Kidney capillary endothelial cell (primary cell): ENCODE data around the gene SQSTM1.

Experiments
- DNase-seq: peaks from one replicate; pipeline ENCODE4 v3.0.0-alpha.2; 2018; ENCODE audit warnings: low spot score

SQSTM1 gene

DNA sequence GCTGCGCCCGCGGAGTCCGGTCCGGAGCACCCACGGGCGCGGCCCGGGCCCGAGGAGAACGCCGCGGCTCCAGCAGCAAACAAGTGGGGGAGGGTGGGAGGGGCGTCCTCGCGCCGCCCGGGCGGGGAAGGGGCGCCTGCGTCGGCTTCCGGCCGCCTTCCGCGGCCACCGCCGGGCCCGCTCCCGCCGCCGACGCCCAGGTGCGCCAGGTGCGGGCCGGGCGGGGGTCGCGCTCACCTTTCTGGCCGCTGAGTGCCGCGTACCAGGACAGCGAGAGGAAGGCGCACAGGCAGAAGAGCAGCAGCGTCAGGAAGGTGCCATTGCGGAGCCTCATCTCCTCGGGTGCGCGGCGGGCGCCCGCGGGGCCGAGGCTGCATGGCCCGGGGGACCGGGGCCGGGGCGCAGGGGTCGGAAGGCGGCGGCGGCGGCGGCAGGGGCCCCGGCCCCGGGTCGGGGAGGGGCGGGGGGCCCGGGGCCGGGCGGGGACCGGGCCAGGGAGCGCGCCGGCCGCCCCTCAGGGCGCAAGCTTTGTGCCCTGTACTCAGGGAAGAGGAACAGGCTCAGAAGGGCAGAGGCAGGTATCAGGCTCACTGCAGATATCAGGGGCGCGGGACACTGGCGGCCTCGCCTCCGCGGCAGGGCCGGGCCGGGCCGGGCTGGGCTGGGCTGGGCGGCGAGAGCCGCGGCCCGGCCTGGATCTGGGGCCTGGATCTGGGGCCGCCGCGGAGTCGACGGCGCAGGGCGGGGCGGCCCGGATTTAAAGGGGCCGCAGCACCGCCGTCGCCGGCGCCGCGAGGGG lies 14.3 kb upstream of the SQSTM1 start, which contains the start of gene MGAT4B:
Gene MGAT4B (minus strand): TSS at position 617 of the 799 bp plus-strand sequence. CDS start 283 bp downstream, at position 334.
- no peak for DNase-seq

DNA sequence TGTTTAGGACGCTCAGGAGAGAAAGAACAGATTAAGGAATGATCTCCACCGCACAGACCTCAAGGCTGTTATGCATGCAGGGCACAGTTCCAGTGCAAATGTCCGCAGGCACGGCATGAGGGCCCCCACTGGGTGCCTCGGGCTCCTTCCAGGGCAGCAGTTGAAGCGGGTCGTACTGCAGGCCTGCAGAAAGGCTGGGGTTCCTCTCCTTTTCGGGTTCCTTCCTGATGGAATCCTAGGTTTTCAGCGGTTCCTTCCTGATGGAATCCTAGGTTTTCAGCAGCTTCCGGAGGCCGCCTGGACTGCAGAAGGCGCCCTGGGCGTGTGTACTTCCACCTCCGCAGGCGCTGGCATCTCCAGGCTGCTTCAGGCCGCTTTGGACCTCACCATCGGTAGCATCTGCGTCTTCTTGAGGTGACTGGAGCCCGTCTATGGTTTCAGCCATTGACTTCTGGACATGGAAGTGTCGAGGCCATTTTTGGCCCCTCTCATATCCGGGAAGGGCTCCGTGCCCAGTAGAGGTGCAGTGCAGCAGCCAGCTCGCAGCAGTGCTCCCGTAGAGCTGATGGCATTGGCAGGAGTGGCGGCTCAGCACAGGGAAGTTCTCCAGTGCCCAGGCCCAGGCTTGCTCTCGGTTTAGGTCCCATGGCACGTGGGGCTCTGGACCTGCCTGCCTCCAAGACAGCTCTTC lies 8.4 kb upstream of the SQSTM1 start:
- DNase-seq, result no peak

DNA sequence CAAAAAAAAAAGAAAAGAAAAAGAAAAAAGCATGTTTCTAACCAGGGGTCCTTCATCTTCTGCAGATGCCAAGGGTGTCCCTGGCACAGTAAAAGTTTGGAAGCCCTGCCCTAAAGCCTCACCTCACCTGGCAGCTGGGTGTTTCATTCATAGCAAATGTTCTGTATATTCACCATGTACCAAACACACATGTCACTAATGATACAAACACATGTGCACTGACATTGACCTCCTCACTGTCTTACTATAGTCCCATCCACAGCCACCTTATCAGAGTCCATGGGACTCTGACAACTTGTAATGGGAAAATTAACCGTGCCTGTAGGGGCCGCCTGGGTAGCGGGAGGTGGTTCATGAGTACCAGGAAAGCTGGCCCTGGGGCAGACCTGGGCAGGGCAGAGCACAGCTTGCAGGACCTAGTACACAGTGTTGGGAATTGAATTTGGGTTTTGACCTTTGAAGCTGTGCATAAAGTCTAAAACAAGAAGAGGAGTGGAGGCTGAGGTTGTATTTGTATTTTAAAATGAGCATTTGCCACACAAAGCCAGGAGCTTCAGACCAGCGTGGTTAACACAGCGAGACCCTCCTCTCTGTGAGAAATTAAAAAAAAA lies 7.6 kb upstream of the SQSTM1 start:
- no peak for DNase-seq

DNA sequence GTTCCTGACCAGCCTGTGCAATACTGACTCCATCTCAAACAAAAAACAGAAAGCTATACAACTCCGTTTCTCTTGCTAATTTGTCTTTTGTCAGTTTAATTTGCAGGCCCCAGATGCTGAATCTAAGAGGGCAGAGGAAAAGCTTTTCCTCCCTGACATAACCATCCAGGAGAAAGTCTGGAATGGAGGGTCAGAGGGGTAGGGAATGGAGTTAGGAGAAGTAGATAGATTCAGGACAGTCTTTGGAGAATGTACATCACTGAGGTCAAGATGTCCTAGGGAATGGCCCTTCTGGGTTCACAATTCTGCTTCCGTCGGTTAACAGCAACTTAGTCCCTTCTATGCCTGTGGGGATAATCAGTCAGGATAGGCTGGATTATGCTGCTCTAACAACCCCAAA lies 6.6 kb upstream of the SQSTM1 start:
- DNase-seq, result no peak

DNA sequence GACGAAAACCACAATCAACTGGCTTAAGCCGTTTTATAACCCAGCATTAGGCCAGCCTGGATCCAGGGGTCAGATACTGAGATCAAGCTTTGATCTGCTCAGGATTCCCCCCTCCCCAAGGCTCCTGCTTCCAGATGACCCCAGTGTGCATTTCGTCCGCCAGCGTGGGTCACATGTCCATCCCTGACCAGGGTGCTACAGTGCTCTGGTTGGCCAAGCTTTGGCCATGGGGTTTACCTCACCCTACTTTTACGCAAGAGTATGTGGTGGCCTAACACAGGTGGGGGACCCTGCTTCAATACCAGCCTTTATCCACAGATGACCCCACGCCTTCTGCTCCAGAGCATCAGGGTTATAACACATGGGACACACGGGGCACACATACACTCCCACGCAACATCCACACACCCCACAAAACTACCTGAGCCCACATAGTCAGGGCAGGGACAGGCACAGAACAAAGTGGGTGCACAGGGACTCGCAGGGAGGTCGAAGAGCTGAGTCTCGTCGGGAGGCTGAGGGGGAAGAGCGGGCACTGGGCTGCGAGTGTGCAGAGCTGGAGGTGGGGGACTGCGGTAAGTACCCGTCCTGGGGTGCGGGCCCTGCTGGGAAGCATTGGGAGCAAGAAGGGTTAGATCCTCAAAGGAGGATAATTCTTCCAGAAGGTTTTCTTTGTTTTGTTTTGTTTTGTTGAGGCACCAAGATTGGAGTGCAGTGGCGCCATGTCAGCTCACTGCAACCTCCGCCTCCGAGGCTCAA lies 5.0 kb upstream of the SQSTM1 start:
- DNase-seq, result no peak

DNA sequence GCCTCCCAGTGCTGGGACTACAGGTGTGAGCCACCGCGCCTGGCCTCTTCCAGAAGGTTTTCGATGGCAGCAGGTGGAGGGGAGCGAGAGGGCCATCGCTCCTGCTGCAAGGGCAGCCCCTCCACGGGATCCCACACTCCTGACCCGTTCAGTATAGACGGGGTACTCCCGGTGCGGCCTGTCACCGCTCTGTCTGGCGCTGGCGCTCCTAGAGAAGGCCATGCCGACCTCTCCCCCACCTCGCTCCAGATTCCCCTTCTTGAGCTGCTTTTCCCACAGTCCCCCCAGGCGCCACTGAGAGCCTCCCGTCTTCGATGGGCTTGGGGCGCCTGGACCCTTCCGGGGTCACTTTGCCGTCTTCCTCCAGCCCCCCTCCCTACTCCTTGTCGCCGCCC lies 4.3 kb upstream of the SQSTM1 start:
- no peak for DNase-seq

DNA sequence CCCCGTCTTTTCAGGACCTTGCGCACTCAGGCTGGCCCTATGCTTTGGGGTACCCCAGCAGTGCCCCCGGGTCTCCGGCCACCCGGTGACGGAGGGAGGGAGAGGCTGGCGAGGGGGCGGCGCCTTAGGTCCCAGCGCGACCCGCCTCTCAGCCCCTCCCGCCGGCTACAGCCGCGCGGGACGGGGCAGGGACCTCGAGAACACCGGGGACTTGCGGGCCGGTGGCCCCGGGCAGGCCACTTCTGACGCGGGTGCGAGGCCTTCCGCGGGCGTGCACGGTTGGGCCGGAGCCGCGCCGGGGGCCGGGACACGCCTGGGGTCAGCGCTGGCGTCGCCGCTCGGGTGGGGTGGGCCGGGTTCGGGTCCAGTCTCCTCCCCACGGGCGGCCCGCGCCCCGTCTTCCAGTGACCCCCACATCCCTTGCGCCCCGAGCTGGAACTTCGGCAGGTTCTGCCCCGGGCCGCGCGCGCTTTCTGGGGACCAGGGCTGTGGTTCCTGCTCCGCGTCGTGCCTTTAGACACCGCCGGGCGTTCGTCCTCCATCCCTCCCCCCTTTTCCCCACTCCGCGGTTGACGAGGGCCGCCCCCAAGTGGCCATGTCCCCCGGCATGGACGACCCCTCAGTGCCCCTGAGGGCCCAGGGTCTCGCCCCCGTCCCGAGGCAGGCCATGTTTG lies 3.8 kb upstream of the SQSTM1 start:
- no peak for DNase-seq

DNA sequence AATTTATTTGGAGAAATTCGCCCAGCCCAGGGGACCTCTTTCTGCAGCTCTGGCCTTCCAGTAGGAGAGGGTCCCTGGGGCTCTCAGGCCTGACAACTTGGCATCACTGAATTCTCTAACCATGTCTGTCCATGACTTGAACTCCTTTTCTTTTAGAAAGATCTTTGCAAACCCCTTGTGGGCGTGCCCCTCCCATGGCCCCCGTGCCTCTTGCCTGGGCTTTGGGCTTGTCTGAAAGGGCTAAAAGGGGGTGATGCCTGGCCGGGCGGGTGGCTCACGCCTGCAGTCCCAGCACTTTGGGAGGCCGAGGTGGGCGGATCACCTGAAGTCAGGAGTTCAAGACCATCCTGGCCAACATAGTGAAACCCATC lies 3.2 kb upstream of the SQSTM1 start:
- DNase-seq, result no peak

DNA sequence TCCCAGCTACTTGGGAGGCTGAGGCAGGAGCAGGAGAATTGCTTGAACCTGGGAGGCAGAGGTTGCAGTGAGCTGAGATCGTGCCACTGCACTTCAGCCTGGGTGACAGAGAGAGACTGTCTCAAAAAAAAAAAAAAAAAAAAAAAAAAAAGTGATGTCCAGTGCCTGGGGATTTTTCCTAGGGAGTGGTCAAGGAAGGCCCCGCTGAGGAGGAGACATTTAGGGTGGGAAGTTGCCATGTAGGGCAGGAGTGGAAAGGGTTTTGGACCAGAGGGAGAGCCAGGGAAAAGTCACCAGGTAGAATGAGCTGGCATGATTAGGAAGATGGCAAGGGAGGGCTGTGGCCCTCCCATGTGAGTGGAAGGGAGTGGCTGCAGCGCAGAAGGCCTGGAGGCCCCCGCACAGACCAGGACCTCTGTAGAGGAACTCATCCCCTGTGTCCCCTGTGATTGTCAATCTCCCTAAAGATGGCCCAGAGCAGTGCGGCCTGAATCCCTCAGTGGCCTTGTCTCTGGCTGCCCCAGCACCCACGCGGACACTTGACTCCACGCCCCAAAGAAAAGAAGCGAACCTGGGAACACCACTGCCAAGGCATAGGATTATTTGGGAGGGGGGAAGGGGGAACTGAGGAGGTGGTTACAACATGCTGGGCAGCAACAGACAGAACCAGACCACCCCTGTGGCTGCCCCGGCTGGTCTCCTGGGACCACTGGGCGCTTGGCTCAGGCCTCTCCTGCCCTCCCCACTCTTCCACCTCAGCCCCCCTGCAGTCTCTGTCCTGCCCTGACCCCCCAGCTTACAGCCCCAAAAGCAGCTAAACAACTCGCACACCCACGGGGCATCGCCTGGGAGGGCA lies 2.6 kb upstream of the SQSTM1 start:
- DNase-seq, result no peak

DNA sequence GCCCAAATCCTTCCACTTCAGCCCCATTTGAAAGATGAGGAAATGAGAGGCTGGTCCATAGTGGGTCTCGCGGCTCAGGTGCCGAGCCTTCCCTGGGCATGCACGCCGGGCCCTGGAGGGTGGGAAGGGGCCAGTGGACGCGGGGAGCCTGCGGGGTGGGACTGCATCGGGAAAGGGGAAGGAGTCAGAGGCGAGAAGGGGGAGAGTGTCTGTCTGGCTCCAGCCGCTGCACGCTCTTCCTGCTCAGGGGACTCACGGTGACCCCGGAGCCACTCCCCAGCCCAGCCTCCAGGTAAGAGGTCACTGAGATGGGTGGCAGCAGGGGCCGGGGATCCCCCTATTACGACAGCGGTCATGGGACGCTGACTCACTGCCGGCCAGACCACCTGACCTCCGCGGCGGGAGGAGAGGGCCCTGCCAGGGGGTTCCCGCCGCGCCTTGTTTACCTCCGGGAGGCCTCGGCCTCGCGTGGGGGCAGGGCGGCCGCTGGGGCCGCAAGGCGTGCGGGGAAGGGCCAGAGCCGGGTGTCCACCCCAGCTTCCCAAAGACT lies 1.9 kb upstream of the SQSTM1 start:
- DNase-seq, result peak; percentile 83

DNA sequence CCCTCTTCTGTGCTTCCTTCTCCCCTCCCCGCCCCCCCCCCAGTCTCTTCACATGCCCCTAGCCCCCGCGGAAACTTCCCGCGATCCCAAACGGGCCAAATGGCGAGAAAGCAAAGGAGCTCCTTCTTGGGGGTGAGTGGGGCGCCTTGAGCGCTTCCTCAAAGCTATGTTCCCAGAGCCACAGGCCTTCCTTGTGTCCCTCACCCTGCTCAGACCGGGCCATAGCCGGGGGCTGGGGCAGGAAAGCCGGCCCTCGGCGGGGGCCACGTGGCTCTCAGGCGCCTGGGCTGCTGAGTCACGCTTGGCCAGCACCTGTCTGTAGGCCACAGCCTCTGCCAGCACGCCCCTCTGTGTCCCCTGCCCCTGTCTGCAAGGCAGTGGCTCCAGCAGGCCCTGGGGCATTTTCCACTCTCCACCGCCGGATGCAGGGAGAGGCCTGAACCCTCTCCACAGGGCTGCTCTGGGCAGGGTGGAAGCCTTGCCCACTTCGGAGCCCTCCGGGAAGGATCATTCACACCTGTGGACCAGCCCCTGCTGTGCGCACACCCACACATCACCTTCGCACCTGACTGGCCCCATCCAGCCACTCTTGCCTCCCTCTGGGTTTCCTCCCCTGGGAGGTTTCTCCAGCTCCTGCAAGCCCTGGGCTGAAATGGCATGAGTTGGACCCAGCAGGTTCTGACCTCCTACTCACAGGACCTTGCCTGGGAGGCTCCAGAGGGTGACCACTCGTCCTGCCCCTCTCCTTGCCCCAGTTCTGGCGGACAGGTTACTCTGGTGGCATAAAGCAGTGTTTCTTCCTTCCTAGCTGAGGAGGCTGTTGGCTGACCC lies 1.2 kb upstream of the SQSTM1 start:
- peak; percentile 60 for DNase-seq

DNA sequence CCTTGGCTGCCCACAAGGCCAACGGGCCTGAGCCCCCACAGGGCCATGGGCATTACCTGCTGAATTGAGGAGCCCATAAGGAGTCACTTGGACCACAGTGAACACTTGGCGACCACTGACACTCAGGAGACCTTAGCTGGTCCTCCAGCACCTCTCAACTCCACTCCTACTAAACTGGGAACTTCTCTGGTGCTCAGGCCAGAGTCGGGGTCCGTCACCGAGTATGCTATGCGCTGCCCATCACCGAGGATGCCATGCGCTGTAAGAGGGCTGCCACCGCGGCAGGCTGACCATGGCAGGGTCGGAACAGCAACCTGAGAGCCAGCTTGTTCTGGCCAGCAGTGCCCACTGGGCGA lies 600 bp upstream of the SQSTM1 start:
- no peak for DNase-seq

DNA sequence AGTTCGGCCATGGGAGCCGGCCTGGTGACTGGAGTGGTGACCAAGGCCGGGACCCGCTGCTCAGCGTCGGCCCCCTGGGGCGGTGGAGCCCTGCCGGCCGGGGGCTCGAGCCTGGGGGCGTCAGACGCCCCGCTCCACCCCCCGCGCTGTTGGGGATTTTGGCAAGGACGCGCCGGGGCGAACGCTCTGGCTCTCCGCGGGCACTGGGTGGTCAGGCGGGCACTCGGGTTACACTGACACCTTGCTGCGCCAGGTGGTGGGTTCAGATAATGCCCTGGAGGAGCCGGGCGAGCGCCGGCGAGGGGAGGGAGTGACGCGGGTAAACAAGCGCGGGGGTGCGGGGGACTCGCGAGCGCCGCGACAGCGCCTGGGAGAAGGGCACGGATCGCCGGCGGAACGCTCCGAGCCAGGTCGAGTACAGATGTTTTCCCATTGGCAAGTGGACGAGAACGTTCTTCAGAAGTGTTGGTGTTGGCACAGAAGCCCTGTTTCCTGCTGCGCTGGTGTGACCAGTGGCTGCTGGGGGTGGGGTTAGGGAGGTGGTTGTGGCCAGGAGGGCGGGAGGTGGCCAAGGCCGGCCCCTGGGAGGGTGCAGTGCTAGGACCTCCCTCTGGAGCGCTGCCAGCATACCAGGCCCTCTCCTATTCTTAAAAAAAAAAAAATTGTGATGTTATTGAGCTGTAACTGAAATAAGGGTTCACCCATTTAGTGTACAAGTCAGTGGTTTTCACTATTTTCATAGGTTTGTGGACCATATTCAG lies 773 bp downstream of the SQSTM1 start:
- DNase-seq, result peak; percentile 88

DNA sequence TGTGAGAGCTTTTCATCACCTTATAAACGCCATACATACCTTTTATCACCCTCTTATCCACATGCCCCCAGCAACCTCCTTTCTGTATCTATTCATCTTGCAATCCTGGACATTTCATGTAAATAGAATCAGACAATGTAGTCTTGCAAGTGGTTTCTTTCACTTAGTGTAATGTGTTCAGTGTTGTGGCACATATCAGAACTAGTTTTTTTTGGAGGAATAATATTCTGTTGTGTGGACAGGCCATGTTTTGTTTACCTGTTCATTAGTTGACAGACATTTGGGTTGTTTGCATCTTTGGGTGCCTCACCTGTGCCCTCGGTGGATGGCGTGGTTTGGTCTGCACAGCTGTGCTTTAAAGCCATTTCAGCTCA lies 1.3 kb downstream of the SQSTM1 start:
- DNase-seq, result no peak

DNA sequence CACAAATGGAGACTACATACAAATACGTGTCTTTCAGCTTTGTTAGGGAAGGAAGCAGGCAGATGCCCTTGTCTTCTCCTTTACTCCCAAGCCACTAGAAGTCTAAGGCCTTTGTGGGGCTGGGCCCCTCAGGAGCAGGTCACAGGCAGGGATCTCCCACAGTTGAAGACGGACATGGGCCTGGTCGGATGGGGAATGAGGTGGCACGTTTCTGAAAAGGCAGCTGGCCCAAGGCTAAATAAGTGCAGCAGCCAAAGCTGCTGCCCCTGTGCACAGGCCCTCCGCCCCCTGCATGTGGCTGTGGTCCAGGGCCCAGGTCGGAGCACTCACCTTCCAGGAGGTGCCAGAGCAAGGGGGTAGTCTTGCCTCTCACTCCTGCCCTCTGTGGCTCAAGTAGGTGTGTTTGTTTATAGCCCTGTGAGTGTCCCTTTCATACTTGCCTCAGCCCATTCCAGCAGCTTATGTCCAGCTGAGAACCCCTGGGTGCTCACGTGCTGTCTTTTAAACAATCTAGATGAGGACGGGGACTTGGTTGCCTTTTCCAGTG lies 1.8 kb downstream of the SQSTM1 start:
- DNase-seq, result no peak

DNA sequence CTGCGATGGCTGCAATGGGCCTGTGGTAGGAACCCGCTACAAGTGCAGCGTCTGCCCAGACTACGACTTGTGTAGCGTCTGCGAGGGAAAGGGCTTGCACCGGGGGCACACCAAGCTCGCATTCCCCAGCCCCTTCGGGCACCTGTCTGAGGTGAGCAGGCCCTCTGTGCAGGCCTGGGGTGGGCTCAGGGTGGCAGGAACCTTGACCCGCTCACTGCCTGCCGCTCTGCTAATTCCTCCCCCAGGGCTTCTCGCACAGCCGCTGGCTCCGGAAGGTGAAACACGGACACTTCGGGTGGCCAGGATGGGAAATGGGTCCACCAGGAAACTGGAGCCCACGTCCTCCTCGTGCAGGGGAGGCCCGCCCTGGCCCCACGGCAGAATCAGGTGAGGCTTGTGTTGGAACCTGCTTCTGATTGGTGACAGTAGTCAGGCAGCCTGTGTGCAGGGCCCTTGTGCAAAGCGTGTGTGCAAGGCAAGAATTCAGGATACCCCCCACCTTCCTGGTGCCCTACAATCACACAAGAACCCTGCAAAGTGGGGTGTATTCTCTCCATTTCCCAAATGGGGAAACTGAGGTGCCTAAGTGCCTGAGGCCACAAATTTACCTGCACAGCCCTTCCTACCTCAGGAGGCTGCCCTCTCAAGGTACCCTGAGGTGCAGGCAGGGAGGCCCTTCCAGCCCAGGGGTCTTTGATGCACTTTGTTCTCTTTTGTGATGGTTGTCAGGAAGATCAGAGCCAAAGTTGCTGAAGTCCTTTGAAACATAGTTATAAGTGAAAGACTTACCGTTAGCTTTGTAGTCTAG lies 3.4 kb downstream of the SQSTM1 start:
- DNase-seq, result no peak

DNA sequence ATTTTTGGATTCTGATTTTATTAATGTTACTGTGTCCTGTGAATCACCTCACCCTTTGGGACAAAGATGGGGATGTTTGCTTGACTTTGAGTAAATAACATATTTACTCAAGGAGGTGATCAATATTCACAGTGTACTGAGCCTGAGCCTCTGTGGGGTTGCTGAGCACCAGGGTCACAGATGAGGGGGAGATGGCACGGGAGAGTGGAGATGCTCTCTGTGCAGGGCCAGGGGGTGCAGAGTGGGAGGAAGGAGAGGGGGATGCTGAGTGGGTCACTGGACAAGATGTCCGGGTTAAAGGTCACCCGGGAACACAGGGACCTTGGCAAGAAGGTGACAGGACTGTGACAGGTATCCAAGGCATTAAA lies 4.0 kb downstream of the SQSTM1 start:
- DNase-seq, result no peak

DNA sequence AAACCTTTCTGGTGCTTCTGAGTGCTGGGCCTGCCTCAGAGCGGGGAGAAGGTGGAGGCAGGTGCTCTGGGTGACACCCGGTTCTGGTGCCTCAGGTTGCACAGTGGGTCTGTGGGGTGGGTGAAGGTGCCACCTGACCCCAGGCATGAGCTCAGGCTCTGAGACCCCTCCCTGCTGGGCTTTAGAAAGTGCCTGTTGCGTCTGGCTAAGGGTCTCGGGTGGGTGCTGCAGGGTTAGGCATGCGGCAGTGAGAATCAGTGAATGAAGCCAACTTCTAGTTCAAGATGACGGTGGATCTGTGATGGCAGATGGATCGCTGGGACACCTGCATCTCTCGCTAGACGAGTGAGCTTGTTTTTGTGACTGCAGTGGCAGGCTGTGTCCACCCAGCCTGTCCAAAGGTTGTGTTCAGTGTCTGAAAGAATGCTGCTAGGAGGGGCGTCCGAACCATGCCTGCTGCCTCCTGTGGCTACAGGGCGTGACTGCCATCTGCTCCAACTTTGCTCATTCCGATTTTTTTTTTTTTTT lies 5.0 kb downstream of the SQSTM1 start:
- DNase-seq, result no peak
